HepG2 (cell line): ENCODE data around the gene MRPL51. TPM values are rescaled to one million over a fixed set of nuclear protein-coding genes. Genes with fewer than 3 reads are reported as not detected.

Source experiments
- AGO2 ChIP-seq: fragments of 200-400 bp; formaldehyde crosslinking; optimal IDR thresholded peaks from 2 replicates; pipeline ENCODE3; 2017; ENCODE audit warnings: mild to moderate bottlenecking, low read depth, low read length, moderate library complexity
- FOSL2 ChIP-seq: sonication (generic); formaldehyde crosslinking; IDR thresholded peaks from 2 replicates; pipeline ENCODE4 v1.4.0; 2020; ENCODE audit warnings: missing genetic modification reagents
- FOXM1 ChIP-seq: sonication (generic); formaldehyde crosslinking; IDR thresholded peaks from 2 replicates; pipeline ENCODE4 v1.5.0; 2020; ENCODE audit warnings: missing genetic modification reagents
- KDM1A ChIP-seq: IDR thresholded peaks from 2 replicates; pipeline ENCODE4 v1.6.1; 2016; ENCODE audit warnings: missing compliant biosample characterization
- NFKBIZ ChIP-seq: IDR thresholded peaks from 2 replicates; pipeline ENCODE4 v1.6.1; 2018; ENCODE audit warnings: missing genetic modification reagents, missing compliant biosample characterization
- SMARCE1 ChIP-seq: fragments of 450-650 bp; IDR thresholded peaks from 2 replicates; pipeline ENCODE4 v1.6.1; 2017; ENCODE audit warnings: borderline replicate concordance
- ZNF256 ChIP-seq: sonication (generic); formaldehyde crosslinking; conservative IDR thresholded peaks from 2 replicates; pipeline ENCODE4 v1.4.0; 2020; ENCODE audit warnings: missing genetic modification reagents
- ZNF335 ChIP-seq: sonication (generic); formaldehyde crosslinking; IDR thresholded peaks from 2 replicates; pipeline ENCODE4 v1.4.0; 2020; ENCODE audit warnings: missing genetic modification reagents
- ZNF33B ChIP-seq: sonication (generic); formaldehyde crosslinking; IDR thresholded peaks from 2 replicates; pipeline ENCODE4 v1.5.1; 2020; ENCODE audit warnings: mild to moderate bottlenecking, missing genetic modification reagents
- ZNF451 ChIP-seq: sonication (generic); formaldehyde crosslinking; IDR thresholded peaks from 2 replicates; pipeline ENCODE4 v1.5.0; 2020; ENCODE audit warnings: mild to moderate bottlenecking, missing genetic modification reagents
- ZNF543 ChIP-seq: sonication (generic); formaldehyde crosslinking; IDR thresholded peaks from 2 replicates; pipeline ENCODE4 v1.4.0; 2020; ENCODE audit warnings: mild to moderate bottlenecking, missing genetic modification reagents
- ZNF720 ChIP-seq: sonication (generic); formaldehyde crosslinking; IDR thresholded peaks from 2 replicates; pipeline ENCODE4 v1.4.0; 2020; ENCODE audit warnings: missing genetic modification reagents
- polyA plus RNA-seq, 8 experiments: library from polyadenylated mRNA; depleted of rRNA in 3 of 8; stranded (reverse) in 7 of 8; unstranded in 1 of 8; fragments of >200 nt; fragmentation: Illumina TruSeq in 4 of 8; extraction: Trizol in 4 of 8; gene quantifications; 2 replicates each; pipeline versions ENCODE4 v1.2.1 to v1.2.3, GENCODE V29; 2011 to 2016; ENCODE audit warnings: low read depth in 4 of 8, missing spikeins in 1 of 8, mixed read lengths in 1 of 8; ENCODE audit not compliant: insufficient read depth in 1 of 8
- total RNA-seq, 5 experiments: library from RNA; depleted of rRNA; stranded (reverse); fragments of >200 nt; fragmentation: Illumina TruSeq; extraction: Trizol; gene quantifications; 2 replicates each; pipeline ENCODE4 v1.2.3, GENCODE V29; 2016; ENCODE audit warnings: low read depth in 1 of 5
- TF ChIP-seq, protein P1 (sequence below): fragments of 450-650 bp; IDR thresholded peaks from 2 replicates; pipeline ENCODE4 v1.6.1; 2017
- TF ChIP-seq, protein P2 (sequence below): sonication (generic); formaldehyde crosslinking; IDR thresholded peaks from 2 replicates; pipeline ENCODE4 v1.5.0; 2020; ENCODE audit warnings: mild to moderate bottlenecking, low read depth, missing genetic modification reagents, borderline replicate concordance
- TF ChIP-seq, protein P3 (sequence below): sonication (generic); formaldehyde crosslinking; IDR thresholded peaks from 2 replicates; pipeline ENCODE4 v1.4.0; 2020; ENCODE audit warnings: missing genetic modification reagents, borderline replicate concordance
- TF ChIP-seq, protein P4 (sequence below): sonication (generic); formaldehyde crosslinking; IDR thresholded peaks from 2 replicates; pipeline ENCODE4 v1.5.0; 2020; ENCODE audit warnings: missing genetic modification reagents
- TF ChIP-seq, protein P5 (sequence below): sonication (generic); formaldehyde crosslinking; conservative IDR thresholded peaks from 2 replicates; pipeline ENCODE4 v1.5.0; 2020; ENCODE audit warnings: missing genetic modification reagents
- TF ChIP-seq, protein P6 (sequence below), 2 experiments: sonication (generic) in 1 of 2; formaldehyde crosslinking in 1 of 2; IDR thresholded peaks; 2 replicates each; pipeline versions ENCODE4 v1.4.0 to v1.6.1; 2016 to 2020; ENCODE audit warnings: borderline replicate concordance in 1 of 2, low read depth in 1 of 2, mild to moderate bottlenecking in 1 of 2, missing genetic modification reagents in 1 of 2

The MRPL51 gene
- total and polyA plus RNA-seq, 2 of the 13 experiments (the other 11 are each of a cell fraction or from before 2014, with no cell fraction given): 64.8 to 278 TPM

DNA sequence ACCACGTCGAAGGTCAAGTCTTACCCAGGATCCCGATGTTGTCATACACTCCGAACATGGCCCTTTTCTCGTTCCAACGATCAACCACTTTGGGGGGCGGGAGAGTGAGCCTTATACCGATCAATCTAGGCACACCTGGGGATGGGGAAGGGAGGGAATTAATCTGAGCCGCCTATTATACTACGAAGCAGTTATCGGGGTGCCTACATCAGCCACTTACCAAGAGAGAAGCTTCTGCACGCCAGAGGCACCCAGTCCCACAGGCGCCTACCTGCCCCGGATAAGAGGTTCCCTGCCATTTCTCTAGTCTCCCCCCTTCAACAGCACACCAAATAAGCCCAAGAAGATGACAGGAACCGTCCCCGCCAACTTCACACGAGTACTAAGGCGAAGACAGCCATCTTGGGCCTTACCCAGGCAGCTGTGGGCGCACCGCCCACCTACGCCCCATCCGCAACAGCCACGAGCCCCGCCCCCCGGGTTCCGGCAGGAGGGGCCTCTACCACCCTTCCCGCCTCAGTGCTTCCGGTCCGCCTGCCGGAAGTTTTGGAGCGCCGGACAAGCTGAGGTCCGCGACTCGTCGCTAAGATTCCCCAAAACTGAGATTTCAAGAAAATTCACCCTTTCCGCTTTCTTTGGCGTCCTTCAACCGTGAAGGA, at the start of gene MRPL51 (continued):
- TF ChIP-seq SMARCE1: no peak
- peak; percentile 5 for TF ChIP-seq AGO2
- TF ChIP-seq ZNF720 (CRISPR knock-in tag): no peak
- TF ChIP-seq ZNF451 (CRISPR knock-in tag): no peak
- TF ChIP-seq ZNF33B (CRISPR knock-in tag): no peak
- TF ChIP-seq, protein P1, sequence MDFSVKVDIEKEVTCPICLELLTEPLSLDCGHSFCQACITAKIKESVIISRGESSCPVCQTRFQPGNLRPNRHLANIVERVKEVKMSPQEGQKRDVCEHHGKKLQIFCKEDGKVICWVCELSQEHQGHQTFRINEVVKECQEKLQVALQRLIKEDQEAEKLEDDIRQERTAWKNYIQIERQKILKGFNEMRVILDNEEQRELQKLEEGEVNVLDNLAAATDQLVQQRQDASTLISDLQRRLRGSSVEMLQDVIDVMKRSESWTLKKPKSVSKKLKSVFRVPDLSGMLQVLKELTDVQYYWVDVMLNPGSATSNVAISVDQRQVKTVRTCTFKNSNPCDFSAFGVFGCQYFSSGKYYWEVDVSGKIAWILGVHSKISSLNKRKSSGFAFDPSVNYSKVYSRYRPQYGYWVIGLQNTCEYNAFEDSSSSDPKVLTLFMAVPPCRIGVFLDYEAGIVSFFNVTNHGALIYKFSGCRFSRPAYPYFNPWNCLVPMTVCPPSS: no peak
- TF ChIP-seq ZNF256 (CRISPR knock-in tag): peak; percentile 28; the same call in 1 of the 2 replicates
- TF ChIP-seq, protein P2, sequence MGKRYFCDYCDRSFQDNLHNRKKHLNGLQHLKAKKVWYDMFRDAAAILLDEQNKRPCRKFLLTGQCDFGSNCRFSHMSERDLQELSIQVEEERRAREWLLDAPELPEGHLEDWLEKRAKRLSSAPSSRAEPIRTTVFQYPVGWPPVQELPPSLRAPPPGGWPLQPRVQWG (CRISPR knock-in tag): no peak
- no peak for TF ChIP-seq KDM1A (CRISPR knock-in tag)
- TF ChIP-seq, protein P3, sequence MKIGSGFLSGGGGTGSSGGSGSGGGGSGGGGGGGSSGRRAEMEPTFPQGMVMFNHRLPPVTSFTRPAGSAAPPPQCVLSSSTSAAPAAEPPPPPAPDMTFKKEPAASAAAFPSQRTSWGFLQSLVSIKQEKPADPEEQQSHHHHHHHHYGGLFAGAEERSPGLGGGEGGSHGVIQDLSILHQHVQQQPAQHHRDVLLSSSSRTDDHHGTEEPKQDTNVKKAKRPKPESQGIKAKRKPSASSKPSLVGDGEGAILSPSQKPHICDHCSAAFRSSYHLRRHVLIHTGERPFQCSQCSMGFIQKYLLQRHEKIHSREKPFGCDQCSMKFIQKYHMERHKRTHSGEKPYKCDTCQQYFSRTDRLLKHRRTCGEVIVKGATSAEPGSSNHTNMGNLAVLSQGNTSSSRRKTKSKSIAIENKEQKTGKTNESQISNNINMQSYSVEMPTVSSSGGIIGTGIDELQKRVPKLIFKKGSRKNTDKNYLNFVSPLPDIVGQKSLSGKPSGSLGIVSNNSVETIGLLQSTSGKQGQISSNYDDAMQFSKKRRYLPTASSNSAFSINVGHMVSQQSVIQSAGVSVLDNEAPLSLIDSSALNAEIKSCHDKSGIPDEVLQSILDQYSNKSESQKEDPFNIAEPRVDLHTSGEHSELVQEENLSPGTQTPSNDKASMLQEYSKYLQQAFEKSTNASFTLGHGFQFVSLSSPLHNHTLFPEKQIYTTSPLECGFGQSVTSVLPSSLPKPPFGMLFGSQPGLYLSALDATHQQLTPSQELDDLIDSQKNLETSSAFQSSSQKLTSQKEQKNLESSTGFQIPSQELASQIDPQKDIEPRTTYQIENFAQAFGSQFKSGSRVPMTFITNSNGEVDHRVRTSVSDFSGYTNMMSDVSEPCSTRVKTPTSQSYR (CRISPR knock-in tag): no peak
- TF ChIP-seq ZNF335: 0 out of 2 replicates have a peak, but pooled peaks have one; percentile 42
- TF ChIP-seq FOXM1 (CRISPR knock-in tag): no peak
- no peak; the same call in 1 of the 2 replicates for TF ChIP-seq NFKBIZ
- TF ChIP-seq, protein P4, sequence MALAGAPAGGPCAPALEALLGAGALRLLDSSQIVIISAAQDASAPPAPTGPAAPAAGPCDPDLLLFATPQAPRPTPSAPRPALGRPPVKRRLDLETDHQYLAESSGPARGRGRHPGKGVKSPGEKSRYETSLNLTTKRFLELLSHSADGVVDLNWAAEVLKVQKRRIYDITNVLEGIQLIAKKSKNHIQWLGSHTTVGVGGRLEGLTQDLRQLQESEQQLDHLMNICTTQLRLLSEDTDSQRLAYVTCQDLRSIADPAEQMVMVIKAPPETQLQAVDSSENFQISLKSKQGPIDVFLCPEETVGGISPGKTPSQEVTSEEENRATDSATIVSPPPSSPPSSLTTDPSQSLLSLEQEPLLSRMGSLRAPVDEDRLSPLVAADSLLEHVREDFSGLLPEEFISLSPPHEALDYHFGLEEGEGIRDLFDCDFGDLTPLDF: no peak
- no peak; the same call in 1 of the 2 replicates for TF ChIP-seq FOSL2 (CRISPR knock-in tag)
- TF ChIP-seq ZNF543 (CRISPR knock-in tag): 0 out of 2 replicates have a peak, but pooled peaks have one; percentile 13
- TF ChIP-seq, protein P5, sequence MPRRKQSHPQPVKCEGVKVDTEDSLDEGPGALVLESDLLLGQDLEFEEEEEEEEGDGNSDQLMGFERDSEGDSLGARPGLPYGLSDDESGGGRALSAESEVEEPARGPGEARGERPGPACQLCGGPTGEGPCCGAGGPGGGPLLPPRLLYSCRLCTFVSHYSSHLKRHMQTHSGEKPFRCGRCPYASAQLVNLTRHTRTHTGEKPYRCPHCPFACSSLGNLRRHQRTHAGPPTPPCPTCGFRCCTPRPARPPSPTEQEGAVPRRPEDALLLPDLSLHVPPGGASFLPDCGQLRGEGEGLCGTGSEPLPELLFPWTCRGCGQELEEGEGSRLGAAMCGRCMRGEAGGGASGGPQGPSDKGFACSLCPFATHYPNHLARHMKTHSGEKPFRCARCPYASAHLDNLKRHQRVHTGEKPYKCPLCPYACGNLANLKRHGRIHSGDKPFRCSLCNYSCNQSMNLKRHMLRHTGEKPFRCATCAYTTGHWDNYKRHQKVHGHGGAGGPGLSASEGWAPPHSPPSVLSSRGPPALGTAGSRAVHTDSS (CRISPR knock-in tag): no peak
- TF ChIP-seq, protein P6, sequence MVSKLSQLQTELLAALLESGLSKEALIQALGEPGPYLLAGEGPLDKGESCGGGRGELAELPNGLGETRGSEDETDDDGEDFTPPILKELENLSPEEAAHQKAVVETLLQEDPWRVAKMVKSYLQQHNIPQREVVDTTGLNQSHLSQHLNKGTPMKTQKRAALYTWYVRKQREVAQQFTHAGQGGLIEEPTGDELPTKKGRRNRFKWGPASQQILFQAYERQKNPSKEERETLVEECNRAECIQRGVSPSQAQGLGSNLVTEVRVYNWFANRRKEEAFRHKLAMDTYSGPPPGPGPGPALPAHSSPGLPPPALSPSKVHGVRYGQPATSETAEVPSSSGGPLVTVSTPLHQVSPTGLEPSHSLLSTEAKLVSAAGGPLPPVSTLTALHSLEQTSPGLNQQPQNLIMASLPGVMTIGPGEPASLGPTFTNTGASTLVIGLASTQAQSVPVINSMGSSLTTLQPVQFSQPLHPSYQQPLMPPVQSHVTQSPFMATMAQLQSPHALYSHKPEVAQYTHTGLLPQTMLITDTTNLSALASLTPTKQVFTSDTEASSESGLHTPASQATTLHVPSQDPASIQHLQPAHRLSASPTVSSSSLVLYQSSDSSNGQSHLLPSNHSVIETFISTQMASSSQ (IDR thresholded peaks at IDR 0.05; ENCODE audit: low read depth): no peak
- TF ChIP-seq, protein P6 (CRISPR knock-in tag; IDR thresholded peaks at IDR 0.05; ENCODE audit: borderline replicate concordance): no peak
